A549 (cell line): Measurements from ENCODE around the gene ZNF211. TPM values are rescaled to one million over a fixed set of nuclear protein-coding genes. Genes with fewer than 3 reads are reported as not detected.

Source experiments
- ATAC-seq, 2 experiments: fragments of 200-7000 bp in 1 of 2; fragments of >200 bp in 1 of 2; cut with Nextera tagmentation in 1 of 2; cut with Tn5 transposase in 1 of 2; 3 replicates each; pipeline versions ENCODE4 v1.8.0 to v1.9.1; 2018 to 2020; ENCODE audit warnings: mild to moderate bottlenecking in 1 of 2, moderate library complexity in 1 of 2
- CTCF ChIA-PET: fragments of 300-600 bp; sonication (Branson Sonifier 250); formaldehyde crosslinking; extraction: SDS; loops from one replicate; lab custom pipeline; 2021; ENCODE audit warnings: antibody characterized with exemption, inconsistent platforms; lab: Yijun Ruan, JAX
- POLR2A ChIA-PET: fragments of 350-600 bp; formaldehyde crosslinking; extraction: SDS; loops from one replicate; lab custom pipeline; 2021; ENCODE audit warnings: antibody characterized with exemption, inconsistent platforms; lab: Yijun Ruan, JAX
- DNase-seq, 2 experiments: peaks; one replicate each; pipeline versions ENCODE4 v3.0.0 to v3.0.0-alpha.2; 2011 to 2016; ENCODE audit warnings: low read depth in 1 of 2, low spot score in 1 of 2
- FAIRE-seq: peaks from 2 replicates; lab custom pipeline; 2011; peaks lifted over from hg19 to GRCh38; lab: Jason Lieb, UNC
- H3K27ac ChIP-seq, 2 experiments: fragments of >200 bp; sonication (Bioruptor Twin); formaldehyde crosslinking; 3 replicates each; pipeline ENCODE4 v1.5.1; 2016 to 2017
- H3K4me1 ChIP-seq: fragments of >200 bp; sonication (Bioruptor Twin); formaldehyde crosslinking; 3 replicates; pipeline ENCODE4 v1.6.1; 2016
- H3K4me2 ChIP-seq: fragments of >200 bp; sonication (Bioruptor Twin); formaldehyde crosslinking; 3 replicates; pipeline ENCODE4 v1.6.1; 2016
- H3K4me3 ChIP-seq: fragments of >200 bp; sonication (Bioruptor Twin); formaldehyde crosslinking; 3 replicates; pipeline ENCODE4 v1.5.1; 2016
- H3K9me3 ChIP-seq: fragments of >200 bp; sonication (Bioruptor Twin); formaldehyde crosslinking; 3 replicates; pipeline ENCODE4 v1.6.1; 2016
- BHLHE40 ChIP-seq: IDR thresholded peaks from 2 replicates; pipeline ENCODE4 v1.6.1; 2012; ENCODE audit warnings: low read depth, low read length, inconsistent platforms
- CBX2 ChIP-seq: fragments of 200-600 bp; sonication (generic); IDR thresholded peaks from 2 replicates; pipeline ENCODE4 v1.6.1; 2016; ENCODE audit warnings: low read depth, mild to moderate bottlenecking, borderline replicate concordance
- CHD2 ChIP-seq: fragments of 150-350 bp; IDR thresholded peaks from 2 replicates; pipeline ENCODE4 v1.6.1; 2014; ENCODE audit warnings: low read length; ENCODE audit not compliant: partially characterized antibody
- FOSB ChIP-seq: fragments of 250-450 bp; sonication (Bioruptor Pico); IDR thresholded peaks from 2 replicates; pipeline ENCODE4 v1.5.0; 2020; ENCODE audit warnings: mild to moderate bottlenecking, moderate library complexity
- GATA3 ChIP-seq: IDR thresholded peaks from 2 replicates; pipeline ENCODE4 v1.6.1; 2012; ENCODE audit warnings: borderline replicate concordance
- HEYL ChIP-seq: fragments of 250-450 bp; sonication (Bioruptor Pico); IDR thresholded peaks from 2 replicates; pipeline ENCODE4 v1.8.0; 2021; ENCODE audit warnings: mild to moderate bottlenecking, moderate library complexity
- HOXB5 ChIP-seq: fragments of 250-450 bp; sonication (Bioruptor Pico); IDR thresholded peaks from 2 replicates; pipeline ENCODE4 v1.5.0; 2020; ENCODE audit warnings: mild to moderate bottlenecking, moderate library complexity
- JUN ChIP-seq, 2 experiments: fragments of >200 bp; sonication (Bioruptor Twin); formaldehyde crosslinking; IDR thresholded peaks; 2 replicates in 1 of 2; 3 replicates in 1 of 2; pipeline ENCODE4 v1.6.1; 2016 to 2017
- JUNB ChIP-seq: fragments of >200 bp; sonication (Bioruptor Twin); formaldehyde crosslinking; IDR thresholded peaks from 2 replicates; pipeline ENCODE4 v1.6.1; 2016
- KDM1A ChIP-seq: fragments of 200-600 bp; sonication (generic); IDR thresholded peaks from 2 replicates; pipeline ENCODE4 v1.6.1; 2016; ENCODE audit warnings: low read depth, mild to moderate bottlenecking
- MAFK ChIP-seq: fragments of 450-650 bp; IDR thresholded peaks from 2 replicates; pipeline ENCODE4 v1.6.1; 2014; ENCODE audit not compliant: partially characterized antibody
- NFE2L2 ChIP-seq: fragments of 150-350 bp; conservative IDR thresholded peaks from 2 replicates; pipeline ENCODE4 v1.6.1; 2014; ENCODE audit warnings: low read length
- PHF8 ChIP-seq: fragments of 200-600 bp; sonication (generic); IDR thresholded peaks from 2 replicates; pipeline ENCODE4 v1.6.1; 2016; ENCODE audit warnings: low read depth, mild to moderate bottlenecking, antibody characterized with exemption, moderate library complexity, borderline replicate concordance
- POLR2AphosphoS2 ChIP-seq: conservative IDR thresholded peaks from 2 replicates; pipeline ENCODE4 v1.6.1; 2012; ENCODE audit warnings: low read length, improper control_type of control experiment, inconsistent platforms
- RCOR1 ChIP-seq: fragments of 150-350 bp; IDR thresholded peaks from 2 replicates; pipeline ENCODE4 v1.6.1; 2014; ENCODE audit warnings: antibody characterized with exemption, low read length, low read depth
- RNF2 ChIP-seq: fragments of 200-600 bp; sonication (generic); IDR thresholded peaks from 2 replicates; pipeline ENCODE4 v1.6.1; 2016; ENCODE audit warnings: low read depth, mild to moderate bottlenecking, antibody characterized with exemption, moderate library complexity, borderline replicate concordance
- SMC3 ChIP-seq: fragments of >200 bp; sonication (Bioruptor Twin); formaldehyde crosslinking; IDR thresholded peaks from 3 replicates; pipeline ENCODE4 v1.6.1; 2018; ENCODE audit warnings: inconsistent platforms
- TFCP2L1 ChIP-seq: fragments of 250-450 bp; sonication (Bioruptor Pico); IDR thresholded peaks from 2 replicates; pipeline ENCODE4 v1.5.0; 2021; ENCODE audit warnings: mild to moderate bottlenecking
- ZC3H11A ChIP-seq: fragments of 450-650 bp; IDR thresholded peaks from 2 replicates; pipeline ENCODE4 v1.6.1; 2014; ENCODE audit warnings: antibody characterized with exemption, mild to moderate bottlenecking
- ZFP36 ChIP-seq: fragments of 450-650 bp; IDR thresholded peaks from 2 replicates; pipeline ENCODE4 v1.6.1; 2014; ENCODE audit warnings: borderline replicate concordance; ENCODE audit not compliant: partially characterized antibody
- ZNF302 ChIP-seq: fragments of 250-450 bp; sonication (Bioruptor Pico); IDR thresholded peaks from 2 replicates; pipeline ENCODE4 v1.9.0; 2021; ENCODE audit warnings: inconsistent platforms, mild to moderate bottlenecking, moderate library complexity
- ZSCAN20 ChIP-seq: fragments of 250-450 bp; sonication (Bioruptor Pico); IDR thresholded peaks from 2 replicates; pipeline ENCODE4 v1.8.0; 2022; ENCODE audit warnings: mild to moderate bottlenecking, moderate library complexity
- WGBS: methylation state at CpG from one replicate; pipeline ENCODE4 v1.1.6; 2017; ENCODE audit errors: missing lambda C conversion rate; 5-methylcytosine and 5-hydroxymethylcytosine counted together
- polyA plus RNA-seq, 4 experiments: library from polyadenylated mRNA; depleted of rRNA in 3 of 4; stranded (reverse); fragments of >200 nt; fragmentation: RNase III in 1 of 4; extraction: RNeasy Plus Mini Kit Qiagen cat#74134 plus additional on column Dnase treatment in 1 of 4; gene quantifications; 2 replicates in 3 of 4; 3 replicates in 1 of 4; pipeline ENCODE4 v1.2.3, GENCODE V29; 2011 to 2017
- TF ChIP-seq, protein P1 (sequence below): fragments of 250-450 bp; sonication (Bioruptor Pico); IDR thresholded peaks from 2 replicates; pipeline ENCODE4 v1.5.0; 2020; ENCODE audit warnings: low read depth, mild to moderate bottlenecking, moderate library complexity
- TF ChIP-seq, protein P2 (sequence below): fragments of >200 bp; sonication (Bioruptor Twin); formaldehyde crosslinking; IDR thresholded peaks from 2 replicates; pipeline ENCODE4 v1.6.1; 2016
- TF ChIP-seq, protein P3 (sequence below): fragments of >200 bp; sonication (Bioruptor Twin); formaldehyde crosslinking; IDR thresholded peaks from 3 replicates; pipeline ENCODE4 v1.5.1; 2016
- TF ChIP-seq, protein P4 (sequence below): fragments of 150-350 bp; IDR thresholded peaks from 2 replicates; pipeline ENCODE4 v1.6.1; 2014; ENCODE audit warnings: low read depth, mild to moderate bottlenecking, low read length
- TF ChIP-seq, protein P5 (sequence below): IDR thresholded peaks from 2 replicates; pipeline ENCODE4 v1.6.1; 2012; ENCODE audit warnings: low read depth, borderline replicate concordance

The ZNF211 gene
- polyA plus RNA-seq, 2 of the 4 experiments (the other 2 are of a cell fraction), result 7.5 to 11.6 TPM

DNA sequence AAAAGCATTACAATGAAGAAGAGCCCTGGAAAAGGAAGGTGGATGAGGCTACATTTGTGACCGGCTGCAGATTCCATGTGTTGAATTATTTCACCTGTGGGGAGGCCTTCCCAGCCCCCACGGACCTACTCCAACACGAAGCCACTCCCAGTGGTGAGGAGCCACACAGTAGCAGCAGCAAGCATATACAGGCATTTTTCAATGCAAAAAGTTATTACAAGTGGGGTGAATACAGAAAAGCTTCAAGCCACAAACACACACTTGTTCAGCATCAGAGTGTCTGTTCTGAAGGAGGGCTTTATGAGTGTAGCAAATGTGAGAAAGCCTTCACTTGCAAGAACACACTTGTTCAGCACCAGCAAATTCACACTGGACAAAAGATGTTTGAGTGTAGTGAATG is 53.8 kb downstream of the ZNF211 start:
- no peaks in the 10 kb centered on the region for H3K4me1 ChIP-seq
- DNase-seq (no peak), ATAC-seq (no peak), FAIRE-seq (no peak)
- H3K27ac ChIP-seq, result no peak overlapping the region
- WGBS, result 96% methylated on average over 3 of the region's 3 CpGs
- peaks cover 98% of the 10 kb centered on the region for H3K9me3 ChIP-seq
- ChIA-PET CTCF (no interaction called here), POLR2A (no interaction called here)
- no peak overlapping the region for H3K4me2 ChIP-seq
- TF ChIP-seq ZC3H11A (no peak), GATA3 (no peak), PHF8 (no peak), JUNB (no peak), BHLHE40 (no peak), NFE2L2 (no peak), ZNF302 (CRISPR knock-in tag) (no peak), KDM1A (no peak)
- TF ChIP-seq, protein P1, sequence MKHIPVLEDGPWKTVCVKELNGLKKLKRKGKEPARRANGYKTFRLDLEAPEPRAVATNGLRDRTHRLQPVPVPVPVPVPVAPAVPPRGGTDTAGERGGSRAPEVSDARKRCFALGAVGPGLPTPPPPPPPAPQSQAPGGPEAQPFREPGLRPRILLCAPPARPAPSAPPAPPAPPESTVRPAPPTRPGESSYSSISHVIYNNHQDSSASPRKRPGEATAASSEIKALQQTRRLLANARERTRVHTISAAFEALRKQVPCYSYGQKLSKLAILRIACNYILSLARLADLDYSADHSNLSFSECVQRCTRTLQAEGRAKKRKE (CRISPR knock-in tag), result no peak
- no peak overlapping the region for H3K4me3 ChIP-seq

DNA sequence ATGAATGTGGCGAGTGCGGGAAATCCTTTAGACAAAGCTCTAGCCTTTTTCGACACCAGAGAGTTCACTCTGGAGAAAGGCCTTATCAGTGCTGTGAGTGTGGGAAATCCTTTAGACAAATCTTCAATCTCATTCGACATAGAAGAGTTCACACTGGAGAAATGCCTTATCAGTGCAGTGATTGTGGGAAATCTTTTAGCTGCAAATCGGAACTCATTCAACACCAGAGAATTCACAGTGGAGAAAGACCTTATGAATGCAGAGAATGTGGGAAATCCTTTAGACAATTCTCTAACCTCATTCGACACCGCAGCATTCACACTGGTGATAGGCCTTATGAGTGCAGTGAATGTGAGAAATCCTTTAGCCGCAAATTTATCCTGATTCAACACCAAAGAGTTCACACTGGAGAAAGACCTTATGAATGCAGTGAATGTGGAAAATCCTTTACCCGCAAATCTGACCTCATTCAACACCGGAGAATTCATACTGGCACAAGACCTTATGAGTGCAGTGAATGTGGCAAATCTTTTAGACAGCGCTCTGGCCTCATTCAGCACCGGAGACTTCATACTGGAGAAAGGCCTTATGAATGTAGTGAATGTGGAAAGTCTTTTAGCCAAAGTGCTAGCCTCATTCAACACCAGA is 54.5 kb downstream of the ZNF211 start:
- no peak overlapping the region for H3K27ac ChIP-seq
- H3K9me3 ChIP-seq, result peaks cover 100% of the 10 kb centered on the region
- peak in 1 of 2 experiments; percentile 25 for DNase-seq
- no peak for TF ChIP-seq POLR2AphosphoS2
- FAIRE-seq, result no peak
- ChIA-PET POLR2A (no interaction called here), CTCF (interaction anchor here (0.6 to 1.1 kb wide), 2 partner anchors 33 to 151 kb away, joined by 3 read pairs; no protein-coding TSS in a partner anchor)
- WGBS, result 96% methylated on average over 12 of the region's 12 CpGs
- H3K4me2 ChIP-seq, result no peak overlapping the region
- ATAC-seq, result no peak
- no peak overlapping the region for H3K4me3 ChIP-seq
- H3K4me1 ChIP-seq, result no peaks in the 10 kb centered on the region

DNA sequence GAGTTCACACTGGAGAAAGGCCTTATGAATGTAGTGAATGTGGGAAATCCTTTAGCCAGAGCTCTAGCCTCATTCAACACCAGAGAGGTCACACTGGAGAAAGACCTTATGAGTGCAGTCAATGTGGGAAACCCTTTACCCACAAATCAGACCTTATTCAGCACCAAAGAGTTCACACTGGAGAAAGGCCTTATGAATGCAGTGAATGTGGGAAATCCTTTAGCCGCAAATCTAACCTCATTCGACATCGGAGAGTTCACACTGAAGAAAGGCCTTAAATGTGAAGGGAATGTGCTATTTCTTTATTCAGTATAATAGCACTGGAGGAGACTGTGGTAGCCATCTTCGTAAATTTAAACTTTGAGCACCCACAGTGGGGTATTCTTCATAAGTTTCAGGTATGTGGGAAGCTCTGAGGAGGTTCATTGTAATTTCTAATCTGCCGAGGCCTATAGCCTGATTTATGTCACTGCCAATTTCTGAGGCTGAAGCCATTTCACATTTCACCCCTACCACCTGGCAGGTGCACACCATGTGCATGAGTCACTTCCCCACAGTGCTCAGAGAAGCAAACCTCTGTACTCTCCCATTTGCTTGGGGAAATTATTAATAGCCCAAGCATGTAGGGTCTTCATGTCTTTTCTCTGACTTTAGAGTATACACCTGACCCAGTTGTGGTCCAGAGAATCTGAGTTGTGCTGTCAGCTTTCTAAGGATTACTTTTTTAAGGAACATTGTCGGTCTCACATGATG is 55.2 kb downstream of the ZNF211 start:
- Histone ChIP-seq H3K9me3 (peaks cover 100% of the 10 kb centered on the region), H3K4me3 (no peak overlapping the region; the same call in 2 of the 3 replicates), H3K27ac (no peak overlapping the region)
- DNase-seq, result no peak
- FAIRE-seq, result no peak
- WGBS, result 97% methylated on average over 6 of the region's 6 CpGs
- ATAC-seq, result no peak
- TF ChIP-seq CHD2 (no peak), HOXB5 (CRISPR knock-in tag) (no peak), MAFK (no peak), ZFP36 (no peak), JUN (IDR thresholded peaks at IDR 0.05) (no peak), RCOR1 (no peak), CBX2 (no peak), PHF8 (no peak), RNF2 (no peak), ZSCAN20 (CRISPR knock-in tag) (no peak), HEYL (no peak), TFCP2L1 (no peak), SMC3 (no peak), FOSB (CRISPR knock-in tag) (no peak)
- TF ChIP-seq, protein P2, sequence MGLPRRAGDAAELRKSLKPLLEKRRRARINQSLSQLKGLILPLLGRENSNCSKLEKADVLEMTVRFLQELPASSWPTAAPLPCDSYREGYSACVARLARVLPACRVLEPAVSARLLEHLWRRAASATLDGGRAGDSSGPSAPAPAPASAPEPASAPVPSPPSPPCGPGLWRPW, result no peak
- TF ChIP-seq, protein P3, sequence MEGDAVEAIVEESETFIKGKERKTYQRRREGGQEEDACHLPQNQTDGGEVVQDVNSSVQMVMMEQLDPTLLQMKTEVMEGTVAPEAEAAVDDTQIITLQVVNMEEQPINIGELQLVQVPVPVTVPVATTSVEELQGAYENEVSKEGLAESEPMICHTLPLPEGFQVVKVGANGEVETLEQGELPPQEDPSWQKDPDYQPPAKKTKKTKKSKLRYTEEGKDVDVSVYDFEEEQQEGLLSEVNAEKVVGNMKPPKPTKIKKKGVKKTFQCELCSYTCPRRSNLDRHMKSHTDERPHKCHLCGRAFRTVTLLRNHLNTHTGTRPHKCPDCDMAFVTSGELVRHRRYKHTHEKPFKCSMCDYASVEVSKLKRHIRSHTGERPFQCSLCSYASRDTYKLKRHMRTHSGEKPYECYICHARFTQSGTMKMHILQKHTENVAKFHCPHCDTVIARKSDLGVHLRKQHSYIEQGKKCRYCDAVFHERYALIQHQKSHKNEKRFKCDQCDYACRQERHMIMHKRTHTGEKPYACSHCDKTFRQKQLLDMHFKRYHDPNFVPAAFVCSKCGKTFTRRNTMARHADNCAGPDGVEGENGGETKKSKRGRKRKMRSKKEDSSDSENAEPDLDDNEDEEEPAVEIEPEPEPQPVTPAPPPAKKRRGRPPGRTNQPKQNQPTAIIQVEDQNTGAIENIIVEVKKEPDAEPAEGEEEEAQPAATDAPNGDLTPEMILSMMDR, result no peak
- TF ChIP-seq, protein P4, sequence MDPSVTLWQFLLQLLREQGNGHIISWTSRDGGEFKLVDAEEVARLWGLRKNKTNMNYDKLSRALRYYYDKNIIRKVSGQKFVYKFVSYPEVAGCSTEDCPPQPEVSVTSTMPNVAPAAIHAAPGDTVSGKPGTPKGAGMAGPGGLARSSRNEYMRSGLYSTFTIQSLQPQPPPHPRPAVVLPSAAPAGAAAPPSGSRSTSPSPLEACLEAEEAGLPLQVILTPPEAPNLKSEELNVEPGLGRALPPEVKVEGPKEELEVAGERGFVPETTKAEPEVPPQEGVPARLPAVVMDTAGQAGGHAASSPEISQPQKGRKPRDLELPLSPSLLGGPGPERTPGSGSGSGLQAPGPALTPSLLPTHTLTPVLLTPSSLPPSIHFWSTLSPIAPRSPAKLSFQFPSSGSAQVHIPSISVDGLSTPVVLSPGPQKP, result no peak
- TF ChIP-seq, protein P5, sequence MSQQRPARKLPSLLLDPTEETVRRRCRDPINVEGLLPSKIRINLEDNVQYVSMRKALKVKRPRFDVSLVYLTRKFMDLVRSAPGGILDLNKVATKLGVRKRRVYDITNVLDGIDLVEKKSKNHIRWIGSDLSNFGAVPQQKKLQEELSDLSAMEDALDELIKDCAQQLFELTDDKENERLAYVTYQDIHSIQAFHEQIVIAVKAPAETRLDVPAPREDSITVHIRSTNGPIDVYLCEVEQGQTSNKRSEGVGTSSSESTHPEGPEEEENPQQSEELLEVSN, result no peak
- TF ChIP-seq, all 56 proteins: peak for 0
- ChIA-PET POLR2A (no interaction called here), CTCF (interaction anchor here (0.6 to 1.1 kb wide), 2 partner anchors 32 to 152 kb away, joined by 3 read pairs; no protein-coding TSS in a partner anchor)
- Histone ChIP-seq H3K4me1 (no peaks in the 10 kb centered on the region), H3K4me2 (no peak overlapping the region)
